ENCODE results near the gene ZC3H7B.
"Not testable (repeated sequence)": the region's sequence is repeated elsewhere in the genome, so short reads cannot be mapped to it uniquely, and the experiment has no call there.

ZC3H7B gene

GRCh38 chr22:41285820-41286638 lies 15.3 kb upstream of the ZC3H7B start, which contains the start of gene RANGAP1:
RANGAP1 (minus strand) TSS chr22:41286187; CDS start chr22:41281044, 5,143 bp downstream.
- DNase-seq, result peak; percentile 94 to 95

GRCh38 chr22:41286639-41287091 lies 14.7 kb upstream of the ZC3H7B start:
- DNase-seq, result peak in 1 of 2 donors; percentile 21

- DNase-seq, result no peak
Observed at GRCh38 chr22:41288245-41288946, 12.9 kb upstream of the ZC3H7B start.

GRCh38 chr22:41289671-41290070 lies 11.7 kb upstream of the ZC3H7B start:
- DNase-seq, result no peak

- no peak for DNase-seq
Observed at GRCh38 chr22:41290262-41291221, 10.8 kb upstream of the ZC3H7B start.

- DNase-seq, result not testable (repeated sequence)
Observed at GRCh38 chr22:41294816-41295215, 6.5 kb upstream of the ZC3H7B start.

- DNase-seq, result no peak
Observed at GRCh38 chr22:41296826-41297667, 4.3 kb upstream of the ZC3H7B start.

- no peak for DNase-seq
Observed at GRCh38 chr22:41300661-41301060, 664 bp upstream of the ZC3H7B start.

GRCh38 chr22:41302021-41302767 lies 869 bp downstream of the ZC3H7B start:
- no peak for DNase-seq

- no peak for DNase-seq
Observed at GRCh38 chr22:41302811-41303210, 1.5 kb downstream of the ZC3H7B start.

GRCh38 chr22:41305646-41306045 lies 4.3 kb downstream of the ZC3H7B start:
- no peak for DNase-seq

- no peak for DNase-seq
Observed at GRCh38 chr22:41308054-41308453, 6.7 kb downstream of the ZC3H7B start.

GRCh38 chr22:41308544-41308947 lies 7.2 kb downstream of the ZC3H7B start:
- no peak for DNase-seq

GRCh38 chr22:41310336-41310735 lies 9.0 kb downstream of the ZC3H7B start:
- DNase-seq, result no peak

GRCh38 chr22:41311487-41311886 lies 10.2 kb downstream of the ZC3H7B start:
- DNase-seq, result no peak

- no peak for DNase-seq
Observed at GRCh38 chr22:41314821-41315220, 13.5 kb downstream of the ZC3H7B start.

- no peak for DNase-seq
Observed at GRCh38 chr22:41315586-41315985, 14.3 kb downstream of the ZC3H7B start.

- no peak for DNase-seq
Observed at GRCh38 chr22:41320416-41321240, 19.3 kb downstream of the ZC3H7B start.

GRCh38 chr22:41324821-41325528 lies 23.6 kb downstream of the ZC3H7B start:
- no peak for DNase-seq

Measured in stimulated activated CD4-positive, alpha-beta T cell treated with anti-CD3 and anti-CD28 coated beads, Interleukin-2, amount 100 ng/mL, for 48 hours (primary cell).